Effector CD8-positive, alpha-beta T cell (primary cell): ENCODE data around the gene SLC26A2.
A peak's percentile ranks its signal among the peaks of the same experiment; 100 is the strongest.
"Not testable (repeated sequence)": the region's sequence is repeated elsewhere in the genome, so short reads cannot be mapped to it uniquely, and the experiment has no call there.

Source experiments
- DNase-seq: peaks from one replicate; lab custom pipeline; 2025; lab: John Stamatoyannopoulos, UW

The SLC26A2 gene

GRCh38 chr5:150001660-150002486, 41.3 kb downstream of the SLC26A2 start:
- peak; percentile 24 for DNase-seq

GRCh38 chr5:150006318-150006717, 45.8 kb downstream of the SLC26A2 start:
- DNase-seq, result no peak

- no peak for DNase-seq
Observed at GRCh38 chr5:150007050-150007449, 46.5 kb downstream of the SLC26A2 start.

GRCh38 chr5:150009671-150010387, 49.3 kb downstream of the SLC26A2 start:
- no peak for DNase-seq

- DNase-seq, result no peak
Observed at GRCh38 chr5:150013931-150014330, 53.4 kb downstream of the SLC26A2 start.

- DNase-seq, result no peak
Observed at GRCh38 chr5:150014456-150014855, 53.9 kb downstream of the SLC26A2 start.

GRCh38 chr5:150015415-150015814, 54.9 kb downstream of the SLC26A2 start:
- no peak for DNase-seq

- DNase-seq, result no peak
Observed at GRCh38 chr5:150016537-150016936, 56.0 kb downstream of the SLC26A2 start.

GRCh38 chr5:150017226-150018005, 56.9 kb downstream of the SLC26A2 start:
- no peak for DNase-seq

- no peak for DNase-seq
Observed at GRCh38 chr5:150020249-150020648, 59.7 kb downstream of the SLC26A2 start.

- DNase-seq, result no peak
Observed at GRCh38 chr5:150021491-150022157, 61.1 kb downstream of the SLC26A2 start.

GRCh38 chr5:150022158-150022531, 61.6 kb downstream of the SLC26A2 start:
- DNase-seq, result no peak

GRCh38 chr5:150022681-150023080, 62.1 kb downstream of the SLC26A2 start:
- DNase-seq, result no peak

- no peak for DNase-seq
Observed at GRCh38 chr5:150023136-150023535, 62.6 kb downstream of the SLC26A2 start.

- no peak for DNase-seq
Observed at GRCh38 chr5:150024346-150024984, 63.9 kb downstream of the SLC26A2 start.

- DNase-seq, result no peak
Observed at GRCh38 chr5:150026682-150027172, 66.2 kb downstream of the SLC26A2 start.

GRCh38 chr5:150028047-150028446, 67.5 kb downstream of the SLC26A2 start:
- DNase-seq, result not testable (repeated sequence)

GRCh38 chr5:150033334-150033733, 72.8 kb downstream of the SLC26A2 start:
- no peak for DNase-seq

- DNase-seq, result no peak
Observed at GRCh38 chr5:150034662-150035061, 74.1 kb downstream of the SLC26A2 start.

GRCh38 chr5:150035139-150035895, 74.8 kb downstream of the SLC26A2 start:
- DNase-seq, result no peak
